ENCODE results near the gene ASB10. TPM values are rescaled to one million over a fixed set of nuclear protein-coding genes. Genes with fewer than 3 reads are reported as not detected.

The ASB10 gene
- total RNA-seq, 1 donor from 2014 or later: not detected

GRCh38 chr7:151135866-151136843 is 50.9 kb downstream of the ASB10 start:
- DNase-seq (ENCODE audit: low spot score): no peak

GRCh38 chr7:151135525-151135845 is 51.6 kb downstream of the ASB10 start:
- no peak for DNase-seq (ENCODE audit: low spot score)

DNA sequence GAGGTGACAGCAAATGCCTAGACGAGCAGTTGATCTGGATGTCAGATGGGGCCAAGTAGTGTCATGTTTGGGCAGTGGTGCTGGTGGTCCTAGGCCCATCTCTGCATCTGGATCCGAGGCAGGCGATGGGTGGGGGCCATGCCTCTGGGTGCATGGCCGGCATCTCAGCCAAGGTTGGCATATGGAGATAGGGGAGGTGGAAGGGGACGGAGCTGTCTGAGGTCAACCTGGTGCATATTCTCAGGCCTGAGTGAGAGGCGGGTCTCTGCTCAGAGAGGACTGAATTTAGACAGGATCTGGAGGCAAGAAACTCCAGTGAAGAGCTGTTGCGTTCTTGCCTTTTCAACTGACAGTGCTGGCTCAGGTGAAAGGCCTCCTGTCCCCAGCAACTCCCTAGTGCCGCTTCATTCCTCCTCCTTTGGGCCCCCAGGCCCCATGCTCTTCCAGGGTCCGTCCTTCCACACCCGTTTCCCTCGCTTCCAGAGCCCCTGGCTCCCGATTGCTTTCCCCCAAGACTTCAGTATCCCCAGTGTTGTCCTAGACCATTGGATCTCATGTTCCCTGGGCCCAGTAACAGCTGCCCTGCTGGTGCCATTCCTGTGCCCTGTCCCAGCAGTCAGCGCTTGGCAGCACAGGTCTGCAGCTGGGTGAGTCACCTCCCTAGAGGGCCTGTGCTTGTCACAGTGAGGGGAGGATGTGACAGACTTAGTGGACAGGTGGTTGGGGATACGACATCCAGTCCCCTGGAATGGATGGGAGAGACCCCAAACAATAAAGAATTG is 52.1 kb downstream of the ASB10 start:
- no peak for DNase-seq (ENCODE audit: low spot score)

- no peak for DNase-seq (ENCODE audit: low spot score)
These were observed 52.9 kb downstream of the ASB10 start for GRCh38 chr7:151133986-151134742.

- DNase-seq (ENCODE audit: low spot score): no peak
These were observed 53.6 kb downstream of the ASB10 start for GRCh38 chr7:151133266-151133985.

DNA sequence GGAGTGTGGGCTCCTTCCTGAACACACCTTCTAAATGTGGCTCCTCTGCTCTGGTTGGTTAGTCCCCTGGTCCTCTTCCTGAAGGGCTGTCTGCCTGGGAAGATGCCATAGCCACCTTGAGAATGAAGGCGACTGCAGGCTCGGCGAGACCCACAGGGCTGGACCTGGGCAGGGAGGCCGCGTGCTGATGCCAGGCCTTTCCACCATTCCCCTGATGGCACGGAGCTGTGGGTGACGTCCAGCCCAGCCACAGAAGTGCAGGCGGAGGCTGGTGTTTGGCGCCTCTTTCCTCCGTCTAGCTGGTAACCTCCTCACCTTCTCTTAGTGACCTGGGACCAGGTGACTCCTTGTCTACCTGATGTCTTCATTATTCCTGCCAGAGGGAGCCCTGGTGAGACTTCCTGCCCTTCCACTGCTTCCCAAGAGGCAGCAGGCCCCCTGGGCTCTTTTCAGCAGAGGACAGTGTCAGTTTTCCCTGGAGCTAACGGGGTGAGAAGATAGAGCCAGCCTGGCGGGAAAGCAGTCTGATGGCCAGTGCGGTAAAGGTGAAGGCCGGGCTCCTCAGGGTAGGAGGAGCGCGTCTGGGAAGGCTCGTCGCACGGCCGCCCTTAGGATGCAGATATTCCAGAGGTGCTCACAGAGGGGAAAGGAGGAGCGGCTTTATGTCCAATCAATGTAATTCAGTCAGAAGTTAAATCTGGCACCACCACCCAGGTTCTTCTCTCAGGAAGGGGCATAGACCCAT is 54.4 kb downstream of the ASB10 start:
- DNase-seq (ENCODE audit: low spot score): no peak

DNA sequence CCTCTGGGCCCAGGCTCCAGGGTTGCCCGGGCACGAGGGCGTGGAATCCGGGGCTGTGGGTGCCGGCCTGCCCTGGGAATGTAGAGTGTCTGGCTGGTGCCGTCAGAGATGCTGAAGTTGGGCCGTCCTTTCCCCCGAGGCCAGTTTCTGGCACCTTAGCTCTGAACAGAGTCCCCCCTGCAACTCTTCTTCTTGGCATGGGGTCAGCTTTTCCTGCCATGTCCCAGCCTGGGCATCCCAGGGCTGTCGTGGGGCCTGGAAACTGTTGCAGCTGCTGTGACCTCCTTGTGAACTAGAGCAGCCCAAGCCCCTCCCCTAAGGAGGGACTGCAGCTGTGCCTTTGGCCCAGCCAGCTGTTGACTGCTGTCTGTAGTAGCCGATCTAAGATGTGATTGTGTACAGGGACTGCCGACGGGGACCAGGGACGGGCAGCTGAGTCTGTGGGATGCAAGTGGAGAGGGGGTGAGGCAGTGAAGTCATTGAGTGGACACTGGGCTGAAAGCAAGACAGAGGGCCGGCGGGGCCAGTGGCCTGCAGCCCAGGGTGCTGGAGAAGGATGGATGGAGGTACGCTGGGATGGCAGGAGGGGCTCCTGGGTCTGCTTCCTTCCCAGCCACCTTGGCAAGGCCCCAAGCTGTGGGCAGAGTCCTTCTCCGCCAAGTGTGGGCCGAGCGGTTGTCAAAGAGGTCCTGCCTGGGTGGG is 55.3 kb downstream of the ASB10 start:
- no peak for DNase-seq (ENCODE audit: low spot score)

DNA sequence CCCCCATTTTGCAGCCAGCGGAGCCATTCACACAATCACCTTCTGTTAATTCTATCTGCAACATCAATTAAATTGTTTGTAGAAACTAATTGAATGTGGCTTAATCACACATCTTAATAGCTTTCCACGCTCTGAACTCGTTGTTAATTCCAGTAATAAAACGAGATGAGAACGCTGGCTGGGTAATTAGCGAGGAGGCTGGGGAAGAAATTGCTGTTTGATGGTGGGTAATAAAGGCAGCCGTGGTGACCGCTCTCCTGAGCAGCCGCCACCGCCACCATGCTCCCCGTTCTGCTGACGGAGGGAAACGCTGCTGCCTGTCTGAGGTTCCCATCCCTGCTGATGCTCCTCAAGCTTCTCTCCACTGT is 55.8 kb downstream of the ASB10 start:
- DNase-seq (ENCODE audit: low spot score): no peak

GRCh38 chr7:151130741-151131157 is 56.3 kb downstream of the ASB10 start:
- DNase-seq (ENCODE audit: low spot score): no peak

DNA sequence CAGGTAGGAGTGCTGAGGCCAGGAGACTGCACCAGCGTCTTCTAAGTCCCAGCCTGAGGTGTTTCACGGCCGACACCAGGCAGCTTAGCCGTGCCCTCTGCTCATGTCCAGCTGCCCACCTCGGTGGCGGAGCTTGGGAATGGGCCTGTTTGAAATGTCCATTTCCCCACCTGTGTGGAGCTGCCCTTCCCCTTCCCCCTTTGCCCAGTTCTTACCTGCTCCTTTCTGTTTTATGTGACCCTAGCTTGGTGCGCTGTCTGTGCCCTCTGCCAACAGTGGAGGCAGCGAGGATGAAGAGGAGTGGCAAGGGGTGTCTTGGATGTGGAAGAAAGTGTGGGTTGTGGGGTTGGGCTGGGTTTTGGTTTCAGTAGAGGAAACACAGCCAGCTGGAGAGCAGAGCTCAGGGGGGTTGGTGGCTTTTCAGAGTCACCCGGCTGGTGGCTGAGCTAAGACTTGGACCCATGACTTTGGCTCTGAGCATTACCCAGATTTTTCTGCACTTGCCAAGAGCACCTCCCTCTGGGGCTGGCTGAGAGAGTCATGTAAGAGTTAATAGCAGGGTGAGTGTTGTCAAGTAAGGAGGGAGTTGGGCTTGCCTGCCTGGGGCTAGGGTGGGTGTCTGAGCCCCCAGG is 57.0 kb downstream of the ASB10 start:
- no peak for DNase-seq (ENCODE audit: low spot score)

- DNase-seq (ENCODE audit: low spot score): no peak
These were observed 57.7 kb downstream of the ASB10 start for GRCh38 chr7:151129117-151129959.

- DNase-seq (ENCODE audit: low spot score): no peak
These were observed 58.3 kb downstream of the ASB10 start for GRCh38 chr7:151128716-151129115.

- no peak for DNase-seq (ENCODE audit: low spot score)
These were observed 58.9 kb downstream of the ASB10 start for GRCh38 chr7:151128144-151128543.

DNA sequence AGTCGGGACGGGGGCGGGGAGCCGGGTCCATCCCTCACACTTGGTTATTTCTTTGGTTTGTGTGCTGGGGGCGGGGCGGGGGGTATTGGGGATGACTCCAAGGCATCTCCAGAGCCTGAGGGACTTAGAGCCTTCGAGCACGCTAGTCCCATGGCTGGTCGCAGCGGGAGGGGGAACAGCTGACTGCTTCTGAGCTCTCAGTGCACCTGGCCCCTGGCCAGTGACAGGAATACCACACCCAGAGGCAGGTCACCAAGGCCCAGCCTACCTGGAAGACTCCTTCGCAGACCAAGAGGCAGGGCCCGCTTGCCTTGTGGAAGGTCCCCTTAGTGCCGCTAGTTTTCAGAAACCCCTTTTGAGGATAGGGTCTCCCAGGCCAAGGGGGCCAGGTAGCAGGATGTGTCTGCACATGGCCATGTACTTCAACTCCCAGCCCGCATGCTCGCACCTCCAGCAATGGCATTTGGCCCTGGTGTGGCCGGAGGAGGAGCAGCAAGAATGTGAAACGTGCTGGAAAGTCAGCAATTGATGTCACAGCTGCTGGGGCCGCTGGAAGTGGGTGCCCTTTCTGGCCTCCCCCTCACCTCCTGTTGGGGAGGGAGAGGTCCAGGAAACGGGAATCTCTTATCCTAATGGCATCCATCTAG is 60.4 kb downstream of the ASB10 start:
- no peak for DNase-seq (ENCODE audit: low spot score)

GRCh38 chr7:151125846-151126481 is 61.1 kb downstream of the ASB10 start:
- DNase-seq (ENCODE audit: low spot score): no peak
